Transverse colon (tissue), 4 donors: ENCODE results near the gene ZNF274. TPM values are rescaled to one million over a fixed set of nuclear protein-coding genes. Genes with fewer than 3 reads are reported as not detected.

Source experiments
- DNase-seq: peaks from one replicate; pipeline ENCODE4 v3.0.0-alpha.2; 2019
- H3K27ac ChIP-seq, 4 donors: fragments of 200-600 bp; sonication (generic); 2 replicates each; pipeline ENCODE4 v1.5.1; 2016 to 2018; ENCODE audit warnings: inconsistent platforms in 4 of 4
- H3K27me3 ChIP-seq: fragments of 200-600 bp; sonication (generic); 2 replicates; pipeline ENCODE4 v1.5.1; 2017; ENCODE audit warnings: inconsistent platforms
- H3K36me3 ChIP-seq, 4 donors: fragments of 200-600 bp; sonication (generic); 2 replicates each; pipeline ENCODE4 v1.5.1; 2017 to 2019; ENCODE audit warnings: inconsistent platforms in 4 of 4
- H3K4me1 ChIP-seq, 4 donors: fragments of 200-600 bp; sonication (generic); 2 replicates each; pipeline ENCODE4 v1.5.1; 2017 to 2020; ENCODE audit warnings: inconsistent platforms in 4 of 4
- H3K4me3 ChIP-seq, 4 donors: fragments of 200-600 bp; sonication (generic); 1 replicate in 1 of 4; 2 replicates in 3 of 4; pipeline versions ENCODE4 v1.5.1 to v1.6.1; 2017 to 2019; ENCODE audit warnings: inconsistent platforms in 4 of 4
- H3K9me3 ChIP-seq, 2 donors: fragments of 200-600 bp; sonication (generic); 2 replicates each; pipeline ENCODE4 v1.5.1; 2017 to 2019; ENCODE audit warnings: inconsistent platforms in 2 of 2
- CTCF ChIP-seq, 5 experiments: fragments of 200-600 bp in 3 of 5; fragments of 450-650 bp in 2 of 5; sonication (generic) in 3 of 5; IDR thresholded peaks; 1 replicate in 2 of 5; 2 replicates in 3 of 5; pipeline ENCODE4 v1.5.1; 2016 to 2017; ENCODE audit warnings: antibody characterized with exemption in 5 of 5, inconsistent platforms in 3 of 5, mild to moderate bottlenecking in 2 of 5, moderate library complexity in 1 of 5
- EP300 ChIP-seq: sonication (generic); formaldehyde crosslinking; IDR thresholded peaks from one replicate; pipeline ENCODE4 v1.6.1; 2017; ENCODE audit warnings: antibody characterized with exemption, low read depth
- POLR2A ChIP-seq: fragments of 450-650 bp; IDR thresholded peaks from one replicate; pipeline ENCODE4 v1.6.1; 2016; ENCODE audit warnings: antibody characterized with exemption, mild to moderate bottlenecking, moderate library complexity
- POLR2AphosphoS5 ChIP-seq, 3 donors: sonication (generic); formaldehyde crosslinking; IDR thresholded peaks; one replicate each; pipeline ENCODE4 v1.6.1; 2016; ENCODE audit warnings: antibody characterized with exemption in 3 of 3
- WGBS, 2 donors: methylation state at CpG; one replicate each; pipeline ENCODE4 v1.1.5; 2018; ENCODE audit warnings: low coverage in 1 of 2; 5-methylcytosine and 5-hydroxymethylcytosine counted together
- in situ Hi-C, 4 donors: fragments of 200-750 bp; cut with MboI; loops; one replicate each; pipeline versions ENCODE4 v1.15.0 to v1.15.1; 2017; ENCODE audit warnings: low sequenced_read_pairs in 3 of 4, low pct_ligation_motif_present in 1 of 4, low pct_unique_long_range_greater_than_20kb in 1 of 4
- intact Hi-C: fragments of 100-400 bp; cut with DNase I; formaldehyde crosslinking; loops from one replicate; pipeline ENCODE4 v1.15.1; 2023; ENCODE audit warnings: low total_unique reads
- total RNA-seq, 4 donors: library from RNA; depleted of rRNA; stranded (reverse); fragments of >200 nt; gene quantifications; one replicate each; pipeline ENCODE4 v1.1.0, GENCODE V29; 2016

Gene ZNF274
- total RNA-seq, 4 donors from 2014 or later, result 12.5 to 30.8 (median 19.0) TPM

DNA sequence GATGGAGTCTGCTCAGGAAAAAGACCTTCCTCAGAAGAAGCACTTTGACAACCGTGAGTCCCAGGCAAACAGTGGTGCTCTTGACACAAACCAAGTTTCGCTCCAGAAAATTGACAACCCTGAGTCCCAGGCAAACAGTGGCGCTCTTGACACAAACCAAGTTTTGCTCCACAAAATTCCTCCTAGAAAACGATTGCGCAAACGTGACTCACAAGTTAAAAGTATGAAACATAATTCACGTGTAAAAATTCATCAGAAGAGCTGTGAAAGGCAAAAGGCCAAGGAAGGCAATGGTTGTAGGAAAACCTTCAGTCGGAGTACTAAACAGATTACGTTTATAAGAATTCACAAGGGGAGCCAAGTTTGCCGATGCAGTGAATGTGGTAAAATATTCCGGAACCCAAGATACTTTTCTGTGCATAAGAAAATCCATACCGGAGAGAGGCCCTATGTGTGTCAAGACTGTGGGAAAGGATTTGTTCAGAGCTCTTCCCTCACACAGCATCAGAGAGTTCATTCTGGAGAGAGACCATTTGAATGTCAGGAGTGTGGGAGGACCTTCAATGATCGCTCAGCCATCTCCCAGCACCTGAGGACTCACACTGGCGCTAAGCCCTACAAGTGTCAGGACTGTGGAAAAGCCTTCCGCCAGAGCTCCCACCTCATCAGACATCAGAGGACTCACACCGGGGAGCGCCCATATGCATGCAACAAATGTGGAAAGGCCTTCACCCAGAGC is 29.6 kb downstream of the ZNF274 start:
- peaks cover 99 to 100% of the 10 kb centered on the region in 2 donors for H3K9me3 ChIP-seq
- no peak for TF ChIP-seq CTCF (IDR thresholded peaks at IDR 0.05)
- no peak for TF ChIP-seq POLR2A
- no peak for TF ChIP-seq POLR2AphosphoS5 (IDR thresholded peaks at IDR 0.05)
- H3K27ac ChIP-seq, result no peak overlapping the region
- WGBS, 2 donors, result 95 to 100% methylated on average over 9 to 17 of the region's 17 CpGs
- intact Hi-C loops (no loop called here), in situ Hi-C loops (no loop called here)
- H3K4me1 ChIP-seq, result no peaks in the 10 kb centered on the region
- DNase-seq, result no peak
- no peaks in the 10 kb centered on the region for H3K27me3 ChIP-seq
- H3K36me3 ChIP-seq, result peaks cover 11 to 64% (median 43%) of the 10 kb centered on the region in 4 donors
- no peak overlapping the region for H3K4me3 ChIP-seq

GRCh38 chr19:58213075-58213369 is 30.2 kb downstream of the ZNF274 start:
- Histone ChIP-seq H3K4me1 (no peaks in the 10 kb centered on the region), H3K36me3 (peaks cover 11 to 59% (median 40%) of the 10 kb centered on the region in 4 donors), H3K4me3 (no peak overlapping the region), H3K27ac (no peak overlapping the region), H3K27me3 (no peaks in the 10 kb centered on the region), H3K9me3 (peaks cover 99 to 100% of the 10 kb centered on the region in 2 donors)
- TF ChIP-seq POLR2A, result no peak
- TF ChIP-seq POLR2AphosphoS5 (IDR thresholded peaks at IDR 0.05), result no peak
- TF ChIP-seq EP300, result no peak
- no peak for TF ChIP-seq CTCF (IDR thresholded peaks at IDR 0.05)
- WGBS, 2 donors, result 94% methylated on average over 1 of the region's 1 CpG; no CpG with 5 or more reads in 1 of the 2 donors
- intact Hi-C loops (no loop called here), in situ Hi-C loops (no loop called here)
- DNase-seq, result no peak

DNA sequence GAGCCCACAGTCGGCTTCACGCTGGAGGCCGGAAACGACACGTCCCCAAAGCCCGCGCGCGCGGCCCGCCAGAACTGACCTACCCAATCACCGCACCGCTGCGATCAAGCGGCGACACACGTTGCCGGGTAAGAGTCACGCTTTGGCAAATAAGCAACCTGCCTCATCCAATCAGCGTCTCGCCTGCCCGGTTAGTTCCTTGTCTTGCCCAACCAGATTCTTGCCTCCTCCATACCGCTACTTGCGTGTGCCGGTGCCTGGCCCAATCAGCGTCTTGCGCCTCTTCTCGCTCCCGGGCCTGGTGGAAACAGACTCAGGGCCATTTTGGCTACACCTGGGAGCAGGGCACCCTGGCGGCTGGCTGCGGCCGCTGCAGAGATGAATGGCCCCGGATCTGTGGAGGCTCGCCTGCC is 34.2 kb downstream of the ZNF274 start:
- TF ChIP-seq CTCF (IDR thresholded peaks at IDR 0.05) (no peak), POLR2AphosphoS5 (IDR thresholded peaks at IDR 0.05) (no peak), EP300 (no peak), POLR2A (no peak)
- 87% methylated on average over 34 of the region's 34 CpGs; no CpG with 5 or more reads in 1 of the 2 donors for WGBS, 2 donors
- H3K4me1 ChIP-seq, result no peaks in the 10 kb centered on the region
- H3K36me3 ChIP-seq, result peaks cover 0 to 18% (median 10%) of the 10 kb centered on the region in 4 donors
- DNase-seq, result no peak
- peaks cover 72 to 82% of the 10 kb centered on the region in 2 donors for H3K9me3 ChIP-seq
- intact Hi-C loops, result no loop called here
- in situ Hi-C loops, result no loop called here
- no peak overlapping the region for H3K27ac ChIP-seq
- H3K27me3 ChIP-seq, result no peaks in the 10 kb centered on the region
- H3K4me3 ChIP-seq, result no peak overlapping the region

GRCh38 chr19:58217607-58218391 is 34.9 kb downstream of the ZNF274 start:
- Histone ChIP-seq H3K27me3 (no peaks in the 10 kb centered on the region), H3K9me3 (peaks cover 69 to 76% of the 10 kb centered on the region in 2 donors), H3K36me3 (peaks cover 0 to 11% (median 5%) of the 10 kb centered on the region in 4 donors), H3K4me3 (no peak overlapping the region), H3K27ac (no peak overlapping the region), H3K4me1 (no peaks in the 10 kb centered on the region)
- intact Hi-C loops (no loop called here), in situ Hi-C loops (no loop called here)
- no peak for DNase-seq
- 93 to 97% methylated on average over 8 to 25 of the region's 25 CpGs for WGBS, 2 donors
- TF ChIP-seq POLR2A (no peak), EP300 (no peak)
